ENCODE results near the gene CREBZF.

The CREBZF gene, protein sequence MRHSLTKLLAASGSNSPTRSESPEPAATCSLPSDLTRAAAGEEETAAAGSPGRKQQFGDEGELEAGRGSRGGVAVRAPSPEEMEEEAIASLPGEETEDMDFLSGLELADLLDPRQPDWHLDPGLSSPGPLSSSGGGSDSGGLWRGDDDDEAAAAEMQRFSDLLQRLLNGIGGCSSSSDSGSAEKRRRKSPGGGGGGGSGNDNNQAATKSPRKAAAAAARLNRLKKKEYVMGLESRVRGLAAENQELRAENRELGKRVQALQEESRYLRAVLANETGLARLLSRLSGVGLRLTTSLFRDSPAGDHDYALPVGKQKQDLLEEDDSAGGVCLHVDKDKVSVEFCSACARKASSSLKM

DNA sequence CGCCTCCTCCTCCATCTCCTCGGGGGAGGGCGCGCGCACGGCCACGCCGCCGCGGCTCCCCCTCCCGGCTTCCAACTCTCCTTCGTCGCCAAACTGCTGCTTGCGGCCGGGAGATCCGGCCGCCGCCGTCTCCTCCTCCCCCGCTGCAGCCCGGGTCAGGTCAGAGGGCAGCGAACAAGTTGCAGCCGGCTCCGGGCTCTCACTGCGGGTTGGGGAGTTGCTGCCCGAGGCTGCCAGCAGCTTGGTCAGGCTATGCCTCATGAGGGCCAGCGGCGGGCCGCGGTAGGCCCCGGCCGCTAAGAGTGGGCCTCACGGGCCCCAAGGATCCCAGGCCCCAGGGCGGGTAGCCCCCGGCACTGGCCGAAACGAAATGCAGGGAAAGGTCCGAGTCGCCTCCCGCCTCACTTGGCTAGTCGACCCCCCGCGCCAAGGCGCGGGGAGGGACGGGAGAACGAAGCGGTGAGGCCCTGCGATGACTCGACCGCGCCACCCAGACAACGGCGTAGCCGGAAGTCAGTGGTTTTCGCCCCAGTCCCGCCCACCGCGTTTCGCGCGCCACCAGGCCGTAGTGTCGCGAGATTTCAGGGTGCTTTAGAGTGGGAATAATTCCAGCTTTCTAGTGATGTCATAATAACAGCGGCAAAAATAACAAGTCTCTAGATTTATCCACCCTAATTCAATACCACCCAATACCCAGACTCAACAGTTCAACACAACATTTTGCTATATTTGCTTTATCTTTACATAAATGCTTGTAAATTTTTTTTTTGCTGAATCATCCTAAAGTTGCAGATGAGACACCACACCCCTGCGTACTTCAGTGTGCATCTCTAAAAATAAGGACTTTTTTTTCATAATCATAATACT is at the start of gene CREBZF:
Gene CREBZF, minus strand, starts transcription at position 515 of the 867 bp plus-strand sequence. Its CDS starts 254 bp downstream, at position 261.
- in situ Hi-C loops (cut with MboI; ENCODE audit: low sequenced_read_pairs) = no loop called here

- in situ Hi-C loops (cut with MboI; ENCODE audit: low sequenced_read_pairs) = no loop called here
Measured at GRCh38 chr11:85712953-85713352, 48.0 kb upstream of the CREBZF start.

DNA sequence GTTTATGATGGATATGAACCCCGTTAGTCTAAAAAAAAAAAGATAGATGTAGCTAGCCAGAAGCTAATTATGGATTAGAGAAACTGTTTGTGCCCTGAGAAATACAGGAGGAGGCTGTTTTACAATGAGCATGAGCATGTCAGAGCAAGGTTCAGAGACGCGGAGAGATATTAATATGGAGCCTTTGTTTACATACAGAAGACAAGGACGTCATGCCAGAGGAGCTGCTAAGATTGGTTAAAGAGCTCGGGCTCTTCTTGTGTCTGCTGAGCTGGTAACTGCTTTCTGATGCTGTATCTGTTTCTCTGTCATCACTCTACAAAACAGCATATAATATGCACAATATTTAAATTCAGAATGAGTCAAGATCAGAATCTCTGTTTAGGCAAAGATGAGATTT is 46.0 kb upstream of the CREBZF start:
- in situ Hi-C loops (cut with MboI; ENCODE audit: low sequenced_read_pairs) = no loop called here

DNA sequence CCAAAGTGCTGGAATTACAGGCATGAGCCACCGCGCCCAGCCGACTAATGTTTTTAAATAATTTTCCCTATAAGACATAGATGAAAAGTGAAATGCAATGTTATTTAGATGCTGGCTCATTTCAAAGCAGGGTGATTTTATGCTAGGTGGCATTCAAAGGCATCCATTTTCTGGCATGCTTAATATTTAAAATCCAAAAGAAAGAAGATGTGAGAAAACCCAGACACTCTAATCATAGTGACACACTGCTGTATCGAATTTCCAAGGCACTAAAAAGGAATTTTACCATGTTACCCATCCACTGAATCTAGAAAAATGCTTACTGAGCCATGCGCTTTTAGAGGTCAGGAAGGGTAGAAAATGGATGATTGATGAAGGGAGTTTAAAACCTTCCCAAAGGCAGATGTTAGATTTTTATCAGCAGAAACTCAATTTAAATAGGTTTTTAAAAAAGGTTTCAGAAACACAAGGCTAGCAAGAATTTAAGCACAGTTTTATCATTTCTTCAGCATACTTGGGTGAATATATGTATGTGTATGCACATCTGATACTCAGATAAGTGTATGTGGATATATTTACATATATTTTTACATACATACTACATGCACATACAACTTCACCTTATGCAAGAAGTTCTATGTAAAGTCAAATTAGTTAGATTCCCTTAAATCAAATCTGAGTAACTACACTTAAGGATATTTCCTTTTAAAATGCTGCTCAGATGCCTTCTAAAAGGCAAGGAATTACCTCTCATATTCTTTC is 45.2 kb upstream of the CREBZF start:
- in situ Hi-C loops (cut with MboI; ENCODE audit: low sequenced_read_pairs) = no loop called here

DNA sequence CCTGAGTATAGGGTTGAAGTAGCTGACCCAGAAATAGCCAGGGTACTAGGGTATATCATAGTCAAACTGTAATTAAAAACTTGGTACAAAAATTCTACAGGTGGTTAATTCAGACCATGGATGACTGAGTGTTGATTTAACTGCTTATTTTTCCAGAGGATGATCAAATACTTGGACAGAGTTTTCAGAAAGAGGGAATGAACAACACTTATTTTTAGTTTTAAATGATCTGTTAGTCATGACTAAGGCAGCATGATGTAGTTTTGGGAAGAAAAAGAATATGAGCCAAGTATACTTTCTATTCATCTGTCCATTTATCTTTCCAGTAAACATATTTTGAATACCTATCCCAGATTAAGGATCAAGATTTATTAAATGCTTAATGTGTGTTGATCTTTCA is 40.9 kb upstream of the CREBZF start:
- in situ Hi-C loops (cut with MboI; ENCODE audit: low sequenced_read_pairs) = no loop called here

DNA sequence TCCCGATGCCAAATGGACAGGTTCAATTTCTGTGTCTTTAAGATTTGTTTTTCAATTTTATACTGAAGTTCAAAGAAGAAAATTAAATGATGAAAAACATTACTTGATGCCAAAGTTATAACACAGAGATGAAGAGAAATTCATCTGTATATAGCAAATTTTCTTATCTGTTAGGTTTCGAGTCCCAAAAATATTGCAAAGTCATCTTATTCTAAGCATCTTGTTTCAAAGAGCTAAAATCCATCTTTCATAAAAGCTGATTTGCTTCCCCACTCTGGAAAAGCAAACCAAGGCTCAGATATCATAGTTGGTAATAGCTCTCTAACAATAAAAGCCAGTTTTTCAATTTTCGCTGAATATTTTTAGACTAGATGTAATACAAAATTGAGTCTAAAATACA is 40.0 kb upstream of the CREBZF start:
- in situ Hi-C loops (cut with MboI; ENCODE audit: low sequenced_read_pairs) = no loop called here

DNA sequence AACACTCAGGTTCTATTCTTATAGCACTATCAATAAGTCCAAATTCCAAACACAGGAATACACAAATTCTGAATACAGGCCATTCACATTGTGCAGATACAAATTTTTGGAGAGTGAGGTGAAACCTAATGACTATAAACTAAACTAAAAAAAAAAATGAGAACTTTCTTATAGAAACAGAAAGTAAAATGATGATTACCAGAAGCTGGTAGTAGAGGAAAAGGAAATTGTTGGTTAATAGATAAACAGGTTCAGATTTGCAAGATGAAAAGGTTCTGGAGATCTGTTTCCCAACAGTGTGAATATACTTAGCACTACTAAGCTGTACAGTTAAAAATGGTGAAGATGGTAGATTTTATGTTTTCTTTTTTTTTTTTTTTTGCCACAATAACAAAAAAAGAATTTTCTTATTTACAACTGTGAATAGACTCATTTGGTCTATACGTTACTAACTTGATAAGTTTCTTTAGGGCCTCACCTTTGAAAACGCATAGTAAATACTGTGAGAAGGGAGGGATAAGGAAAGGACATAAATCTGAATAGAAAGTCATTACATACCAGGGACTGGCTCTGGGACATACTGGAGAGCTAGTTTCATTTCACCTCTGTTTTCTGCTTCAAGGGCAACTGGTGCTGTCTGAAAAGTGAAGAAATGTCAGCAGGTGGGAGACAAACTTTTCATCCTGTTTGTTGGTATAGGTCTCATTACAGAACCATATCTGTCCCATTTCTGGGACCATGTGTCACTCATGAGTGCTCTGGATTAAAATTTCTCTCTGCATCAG is 35.2 kb upstream of the CREBZF start:
- in situ Hi-C loops (cut with MboI; ENCODE audit: low sequenced_read_pairs) = no loop called here

GRCh38 chr11:85698195-85698594 is 33.3 kb upstream of the CREBZF start:
- in situ Hi-C loops (cut with MboI; ENCODE audit: low sequenced_read_pairs) = no loop called here

GRCh38 chr11:85697747-85698146 is 32.8 kb upstream of the CREBZF start:
- in situ Hi-C loops (cut with MboI; ENCODE audit: low sequenced_read_pairs) = no loop called here

- in situ Hi-C loops (cut with MboI; ENCODE audit: low sequenced_read_pairs) = no loop called here
Measured at GRCh38 chr11:85695546-85695945, 30.6 kb upstream of the CREBZF start.

DNA sequence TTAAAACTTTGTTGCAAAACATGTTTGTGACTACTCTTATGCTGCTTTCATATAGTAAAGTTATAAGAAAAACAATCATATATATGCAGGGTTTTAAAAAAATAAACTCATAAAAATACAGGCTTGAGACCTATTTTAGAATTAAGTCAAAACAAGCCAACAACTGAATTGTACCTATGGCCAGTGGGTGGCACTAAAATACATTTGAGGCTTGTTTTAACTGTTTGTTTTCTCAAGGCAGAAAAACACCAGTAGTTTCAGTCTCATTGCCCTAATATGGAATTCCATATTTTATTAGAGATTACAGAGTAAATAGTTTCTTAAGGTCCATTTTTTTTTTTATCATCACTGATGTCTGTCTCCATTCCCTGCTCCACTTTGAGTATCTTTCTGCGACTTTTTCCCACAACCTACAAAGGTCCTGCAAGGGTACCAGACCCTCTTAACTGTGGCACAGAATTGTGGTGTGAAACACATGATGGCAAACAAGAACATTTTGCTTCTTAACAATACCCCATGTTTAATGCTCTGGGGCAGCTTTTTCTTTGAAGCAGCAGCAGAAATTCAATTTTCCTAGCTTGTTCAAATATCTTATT is 29.6 kb upstream of the CREBZF start:
- in situ Hi-C loops (cut with MboI; ENCODE audit: low sequenced_read_pairs) = no loop called here

DNA sequence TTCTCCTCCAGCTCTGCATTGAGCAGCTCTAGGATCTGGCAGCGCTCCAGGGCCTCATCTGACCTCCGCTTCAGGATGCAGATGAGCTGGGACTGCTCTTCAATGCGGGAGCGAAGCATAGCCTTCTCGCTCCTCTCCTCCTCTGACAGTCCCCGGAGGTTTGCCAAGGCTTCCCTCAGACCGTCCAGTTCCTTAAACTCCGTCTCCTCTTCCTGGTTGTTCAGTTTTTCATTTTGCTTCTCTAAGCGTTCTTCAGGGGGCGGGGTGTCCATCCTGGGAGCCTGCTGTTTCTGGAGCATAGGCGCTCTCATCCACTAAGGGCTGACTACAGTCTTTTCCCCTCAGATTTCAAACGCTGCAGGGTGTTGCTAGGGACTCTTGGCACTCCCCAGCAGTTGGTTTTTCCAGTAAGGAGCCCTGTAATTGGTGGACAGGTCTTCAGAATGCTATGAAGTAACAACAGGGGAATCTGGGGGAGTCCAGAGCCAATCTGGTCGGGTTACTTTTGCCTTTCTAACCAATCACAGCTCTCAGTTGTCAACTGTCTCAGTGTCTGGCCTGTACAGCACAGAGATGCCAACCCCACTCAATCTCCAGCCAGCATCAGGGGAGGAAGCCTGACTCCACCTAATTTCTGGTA is 21.0 kb upstream of the CREBZF start, which contains the start of gene CCDC89:
Gene CCDC89, minus strand, starts transcription at position 376 of the 640 bp plus-strand sequence. Its CDS starts 65 bp downstream, at position 311.
- in situ Hi-C loops (cut with MboI; ENCODE audit: low sequenced_read_pairs) = no loop called here

DNA sequence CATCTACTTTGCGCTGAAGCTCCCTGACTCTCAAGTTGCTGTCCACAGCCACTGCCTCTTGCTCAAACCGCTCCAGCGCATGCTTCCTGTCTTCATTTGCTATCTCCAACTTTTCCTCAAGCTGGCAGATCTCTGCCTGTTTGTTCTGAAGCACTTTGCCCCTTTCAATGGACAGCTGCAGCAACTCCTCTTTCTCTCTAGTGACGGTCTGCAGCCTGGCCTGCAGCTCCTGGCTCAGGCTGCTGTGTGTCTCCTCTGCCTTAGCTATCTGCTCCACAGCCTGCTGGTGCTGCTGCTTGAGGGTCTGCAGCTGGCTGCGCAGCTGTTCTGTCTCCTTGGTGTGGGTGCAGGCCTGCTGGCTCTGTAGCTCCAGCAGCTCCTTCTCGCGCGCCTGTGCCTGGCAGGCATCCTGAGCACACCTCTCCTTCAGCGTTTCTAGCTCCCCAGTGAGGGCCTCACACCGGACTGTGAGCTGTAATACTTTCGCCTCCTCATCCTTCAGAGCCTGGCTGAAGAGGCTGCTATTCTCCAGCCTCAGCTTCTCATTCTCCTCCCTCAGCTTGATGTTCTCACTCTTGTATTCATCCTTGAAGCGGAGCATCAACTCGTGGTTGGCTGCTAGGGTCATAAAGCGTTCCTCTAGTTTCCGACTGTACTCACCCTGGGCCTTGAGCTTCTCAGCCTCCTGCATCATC is 20.3 kb upstream of the CREBZF start:
- in situ Hi-C loops (cut with MboI; ENCODE audit: low sequenced_read_pairs) = no loop called here

DNA sequence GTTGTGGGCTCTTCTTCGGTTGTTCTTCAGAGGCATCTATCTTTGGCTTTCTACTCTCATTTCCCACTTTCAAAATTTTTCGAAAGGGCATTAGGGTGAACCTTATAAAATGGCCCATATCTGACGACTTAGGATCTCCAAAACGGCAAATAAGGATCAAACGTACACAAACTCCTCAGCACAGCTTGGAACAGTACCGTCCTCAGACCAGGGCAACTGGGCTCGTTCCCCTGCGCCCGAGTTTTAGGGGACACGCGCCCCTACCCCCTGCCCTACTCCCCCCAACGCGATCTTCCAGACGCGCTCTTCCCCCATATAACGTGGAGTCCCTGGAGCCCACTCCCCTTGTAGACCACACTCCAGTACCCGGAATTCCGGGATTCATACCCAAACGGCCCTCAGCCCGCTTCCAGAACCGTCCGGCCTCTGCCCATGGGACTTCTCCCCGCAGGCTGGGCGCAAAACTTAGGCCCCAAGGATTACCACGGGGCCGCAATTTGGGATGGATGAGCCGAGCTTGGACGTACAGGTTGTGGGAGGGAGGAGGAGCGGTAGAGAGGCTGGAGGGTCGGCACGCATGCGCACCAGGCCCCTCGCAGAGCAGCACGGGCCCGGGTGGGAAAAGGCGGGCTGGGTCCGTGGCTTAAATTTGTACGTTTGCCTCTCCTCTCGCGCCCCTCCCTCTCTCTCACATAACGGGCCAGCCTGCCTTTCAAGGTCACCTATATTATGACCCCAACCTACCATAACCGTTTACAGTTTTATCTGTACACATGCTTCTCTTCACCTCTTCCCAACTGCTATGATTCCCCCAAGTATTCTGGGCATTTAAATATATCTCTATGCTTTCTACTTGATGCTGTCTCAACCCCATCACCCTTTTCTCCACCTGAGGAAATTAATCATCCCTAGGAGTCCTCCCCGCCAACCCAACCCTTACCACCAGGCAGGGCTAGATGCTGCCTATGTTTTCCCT is 17.7 kb upstream of the CREBZF start:
- in situ Hi-C loops (cut with MboI; ENCODE audit: low sequenced_read_pairs) = no loop called here

- in situ Hi-C loops (cut with MboI; ENCODE audit: low sequenced_read_pairs) = no loop called here
Measured at GRCh38 chr11:85680897-85681296, 16.0 kb upstream of the CREBZF start.

DNA sequence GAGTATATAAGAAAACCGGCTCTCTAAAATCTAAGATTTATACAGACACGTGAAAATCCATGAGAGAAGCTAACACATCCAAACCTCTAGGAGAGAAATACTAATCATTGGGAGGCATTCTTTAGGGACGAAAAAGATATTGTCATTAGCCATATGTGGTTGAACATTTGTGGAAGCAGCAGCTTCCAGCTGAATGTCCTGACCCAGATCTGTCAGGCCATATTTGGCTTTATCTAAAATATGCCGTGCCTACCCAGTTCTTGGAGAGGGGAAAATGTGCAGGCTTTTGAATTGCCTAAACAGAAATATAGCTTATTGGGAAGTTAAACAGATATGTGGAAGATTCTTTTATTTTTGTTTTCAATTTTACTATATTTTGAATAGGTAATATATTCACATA is 14.6 kb upstream of the CREBZF start:
- in situ Hi-C loops (cut with MboI; ENCODE audit: low sequenced_read_pairs) = no loop called here

GRCh38 chr11:85673393-85673792 is 8.5 kb upstream of the CREBZF start:
- in situ Hi-C loops (cut with MboI; ENCODE audit: low sequenced_read_pairs) = no loop called here
